Endothelial cell of umbilical vein (primary cell): ENCODE measurements around the gene TRAPPC11.

Experiments used
- POLR2AphosphoS5 ChIP-seq: IDR thresholded peaks from 2 replicates; pipeline ENCODE4 v1.6.1; 2012; ENCODE audit warnings: low read depth, mild to moderate bottlenecking, control low read depth, low read length, moderate library complexity; ENCODE audit not compliant: insufficient read depth
- TF ChIP-seq, protein P1 (sequence below), 2 donors: IDR thresholded peaks; 1 replicate in 1 of 2; 2 replicates in 1 of 2; pipeline ENCODE4 v1.5.1; 2011; ENCODE audit warnings: low read length in 2 of 2, mild to moderate bottlenecking in 2 of 2, moderate library complexity in 2 of 2, control low read depth in 1 of 2, inconsistent platforms in 1 of 2, low read depth in 1 of 2; ENCODE audit not compliant: insufficient read depth in 1 of 2; ENCODE audit errors: extremely low read depth in 1 of 2

DNA sequence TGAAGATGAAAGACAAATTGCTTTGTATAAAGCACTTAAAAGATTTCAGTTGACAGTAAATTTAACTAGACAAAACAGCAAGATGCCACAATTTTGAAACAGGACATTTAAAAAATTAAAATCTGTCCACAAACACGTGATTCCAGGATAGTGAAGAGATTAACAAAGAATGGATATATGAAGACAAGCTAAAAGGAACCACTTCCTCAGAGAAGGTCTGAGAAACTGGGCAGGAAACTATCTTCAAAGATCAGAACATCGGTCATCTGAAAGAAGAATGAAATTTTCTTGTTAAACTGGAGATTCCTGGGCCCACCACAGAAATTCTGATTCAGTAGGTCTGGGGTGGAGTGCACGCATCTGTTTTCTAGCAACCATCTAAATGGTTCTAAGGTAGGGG is 1.5 kb upstream of the TRAPPC11 start:
- TF ChIP-seq, protein P1, sequence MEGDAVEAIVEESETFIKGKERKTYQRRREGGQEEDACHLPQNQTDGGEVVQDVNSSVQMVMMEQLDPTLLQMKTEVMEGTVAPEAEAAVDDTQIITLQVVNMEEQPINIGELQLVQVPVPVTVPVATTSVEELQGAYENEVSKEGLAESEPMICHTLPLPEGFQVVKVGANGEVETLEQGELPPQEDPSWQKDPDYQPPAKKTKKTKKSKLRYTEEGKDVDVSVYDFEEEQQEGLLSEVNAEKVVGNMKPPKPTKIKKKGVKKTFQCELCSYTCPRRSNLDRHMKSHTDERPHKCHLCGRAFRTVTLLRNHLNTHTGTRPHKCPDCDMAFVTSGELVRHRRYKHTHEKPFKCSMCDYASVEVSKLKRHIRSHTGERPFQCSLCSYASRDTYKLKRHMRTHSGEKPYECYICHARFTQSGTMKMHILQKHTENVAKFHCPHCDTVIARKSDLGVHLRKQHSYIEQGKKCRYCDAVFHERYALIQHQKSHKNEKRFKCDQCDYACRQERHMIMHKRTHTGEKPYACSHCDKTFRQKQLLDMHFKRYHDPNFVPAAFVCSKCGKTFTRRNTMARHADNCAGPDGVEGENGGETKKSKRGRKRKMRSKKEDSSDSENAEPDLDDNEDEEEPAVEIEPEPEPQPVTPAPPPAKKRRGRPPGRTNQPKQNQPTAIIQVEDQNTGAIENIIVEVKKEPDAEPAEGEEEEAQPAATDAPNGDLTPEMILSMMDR (IDR thresholded peaks at IDR 0.05; ENCODE audit: extremely low read depth in 1 of 2, insufficient read depth in 1 of 2, low read depth in 1 of 2, low read length in 2 of 2), result no peak
- no peak for TF ChIP-seq POLR2AphosphoS5
